H1 (cell line): ENCODE measurements around the gene ATM.

Source experiments
- ATF2 ChIP-seq: IDR thresholded peaks from 2 replicates; pipeline ENCODE4 v1.6.1; 2012; ENCODE audit warnings: low read length, inconsistent platforms
- CTCF ChIP-seq, 3 experiments: IDR thresholded peaks; 1 replicate in 2 of 3; 2 replicates in 1 of 3; pipeline versions ENCODE4 v1.5.1 to v1.6.1; 2011; ENCODE audit warnings: low read length in 3 of 3, mild to moderate bottlenecking in 3 of 3, inconsistent platforms in 2 of 3, low read depth in 1 of 3, moderate library complexity in 1 of 3; ENCODE audit not compliant: insufficient read depth in 1 of 3; ENCODE audit errors: control extremely low read depth in 1 of 3
- E2F6 ChIP-seq: IDR thresholded peaks from 2 replicates; pipeline ENCODE4 v1.6.1; 2012; ENCODE audit warnings: inconsistent platforms
- EZH2 ChIP-seq: fragments of 200-600 bp; sonication (generic); IDR thresholded peaks from 2 replicates; pipeline ENCODE4 v1.7.1; 2012; ENCODE audit warnings: low read depth, mild to moderate bottlenecking, moderate library complexity, low read length, inconsistent platforms; ENCODE audit not compliant: severe bottlenecking
- NRF1 ChIP-seq: IDR thresholded peaks from 2 replicates; pipeline ENCODE4 v1.6.1; 2011; ENCODE audit warnings: mild to moderate bottlenecking, low read depth, low read length, improper control_type of control experiment
- RXRA ChIP-seq: IDR thresholded peaks from 2 replicates; pipeline ENCODE4 v1.6.1; 2011; ENCODE audit warnings: low read depth, mild to moderate bottlenecking, low read length, moderate library complexity; ENCODE audit not compliant: insufficient read depth
- TAF1 ChIP-seq: IDR thresholded peaks from 2 replicates; pipeline ENCODE4 v1.6.1; 2011; ENCODE audit warnings: mild to moderate bottlenecking, low read depth, low read length

- TF ChIP-seq TAF1 = no peak
- no peak for TF ChIP-seq CTCF (IDR thresholded peaks at IDR 0.05; ENCODE audit: control extremely low read depth in 1 of 3, insufficient read depth in 1 of 3, low read depth in 1 of 3, low read length in 3 of 3)
- TF ChIP-seq E2F6 = no peak
- no peak for TF ChIP-seq ATF2
- no peak for TF ChIP-seq EZH2
- TF ChIP-seq NRF1 = no peak
- TF ChIP-seq RXRA = no peak
Observed at GRCh38 chr11:108307751-108308150, 84.9 kb downstream of the ATM start.
